Esophagus squamous epithelium (tissue), 4 donors: ENCODE measurements around the gene SEMA5B.

Experiments
- CTCF ChIP-seq, 6 experiments: fragments of 450-650 bp in 4 of 6; fragments of 200-600 bp in 2 of 6; sonication (generic) in 2 of 6; IDR thresholded peaks; one replicate each; pipeline ENCODE4 v1.5.1; 2016 to 2019; ENCODE audit warnings: antibody characterized with exemption in 6 of 6, mild to moderate bottlenecking in 4 of 6, moderate library complexity in 4 of 6
- POLR2A ChIP-seq, 4 donors: fragments of 450-650 bp; IDR thresholded peaks; one replicate each; pipeline ENCODE4 v1.6.1; 2017; ENCODE audit warnings: antibody characterized with exemption in 4 of 4, mild to moderate bottlenecking in 4 of 4, moderate library complexity in 3 of 4

GRCh38 chr3:122916084-122916483, 111.5 kb downstream of the SEMA5B start:
- TF ChIP-seq CTCF (IDR thresholded peaks at IDR 0.05) (no peak), POLR2A (IDR thresholded peaks at IDR 0.05) (no peak)
